HepG2 (cell line): ENCODE results near the gene KSR1. TPM values are rescaled to one million over a fixed set of nuclear protein-coding genes. Genes with fewer than 3 reads are reported as not detected.

ENCODE experiments used
- ARHGAP35 ChIP-seq: sonication (generic); formaldehyde crosslinking; IDR thresholded peaks from 2 replicates; pipeline ENCODE4 v1.9.0; 2022; ENCODE audit warnings: mild to moderate bottlenecking, inconsistent platforms, moderate library complexity, missing genetic modification reagents, borderline replicate concordance
- BRCA1 ChIP-seq: sonication (generic); formaldehyde crosslinking; IDR thresholded peaks from 2 replicates; pipeline ENCODE4 v1.4.0; 2020; ENCODE audit warnings: missing genetic modification reagents
- FOXK1 ChIP-seq: sonication (generic); formaldehyde crosslinking; IDR thresholded peaks from 2 replicates; pipeline ENCODE4 v1.4.0; 2020; ENCODE audit warnings: low read depth, missing genetic modification reagents, borderline replicate concordance
- FOXK2 ChIP-seq: fragments of 450-650 bp; IDR thresholded peaks from 2 replicates; pipeline ENCODE4 v1.6.1; 2016
- REST ChIP-seq, 2 experiments: IDR thresholded peaks; 2 replicates each; pipeline ENCODE4 v1.6.1; 2011 to 2012; ENCODE audit warnings: low read length in 2 of 2, borderline replicate concordance in 1 of 2, low read depth in 1 of 2, mild to moderate bottlenecking in 1 of 2, moderate library complexity in 1 of 2
- YY1 ChIP-seq: IDR thresholded peaks from 2 replicates; pipeline ENCODE4 v1.6.1; 2011; ENCODE audit warnings: low read length, low read depth, moderate library complexity, mild to moderate bottlenecking; ENCODE audit not compliant: insufficient read depth, insufficient replicate concordance
- ZKSCAN5 ChIP-seq: sonication (generic); formaldehyde crosslinking; IDR thresholded peaks from 2 replicates; pipeline ENCODE4 v1.5.1; 2020; ENCODE audit warnings: mild to moderate bottlenecking, missing genetic modification reagents
- ZNF263 ChIP-seq: sonication (generic); formaldehyde crosslinking; IDR thresholded peaks from 2 replicates; pipeline ENCODE4 v1.4.0; 2020; ENCODE audit warnings: missing genetic modification reagents
- ZNF275 ChIP-seq: sonication (generic); formaldehyde crosslinking; IDR thresholded peaks from 2 replicates; pipeline ENCODE4 v1.8.0; 2022; ENCODE audit warnings: missing genetic modification reagents, mild to moderate bottlenecking, inconsistent platforms, borderline replicate concordance
- ZNF30 ChIP-seq: sonication (generic); formaldehyde crosslinking; IDR thresholded peaks from 2 replicates; pipeline ENCODE4 v1.5.0; 2020; ENCODE audit warnings: mild to moderate bottlenecking, missing genetic modification reagents
- ZNF567 ChIP-seq: sonication (generic); formaldehyde crosslinking; IDR thresholded peaks from 2 replicates; pipeline ENCODE4 v1.8.1; 2023; ENCODE audit warnings: mild to moderate bottlenecking, missing genetic modification reagents, borderline replicate concordance
- ZNF646 ChIP-seq: sonication (generic); formaldehyde crosslinking; IDR thresholded peaks from 2 replicates; pipeline ENCODE4 v1.9.0; 2021; ENCODE audit warnings: mild to moderate bottlenecking, missing genetic modification reagents
- ZNF839 ChIP-seq: sonication (generic); formaldehyde crosslinking; IDR thresholded peaks from 2 replicates; pipeline ENCODE4 v1.4.0; 2020; ENCODE audit warnings: missing genetic modification reagents, mild to moderate bottlenecking, borderline replicate concordance
- ZSCAN22 ChIP-seq: sonication (generic); formaldehyde crosslinking; IDR thresholded peaks from 2 replicates; pipeline ENCODE4 v1.4.0; 2020; ENCODE audit warnings: mild to moderate bottlenecking, missing genetic modification reagents
- polyA plus RNA-seq, 8 experiments: library from polyadenylated mRNA; depleted of rRNA in 3 of 8; stranded (reverse) in 7 of 8; unstranded in 1 of 8; fragments of >200 nt; fragmentation: Illumina TruSeq in 4 of 8; extraction: Trizol in 4 of 8; gene quantifications; 2 replicates each; pipeline versions ENCODE4 v1.2.1 to v1.2.3, GENCODE V29; 2011 to 2016; ENCODE audit warnings: low read depth in 4 of 8, missing spikeins in 1 of 8, mixed read lengths in 1 of 8; ENCODE audit not compliant: insufficient read depth in 1 of 8
- total RNA-seq, 5 experiments: library from RNA; depleted of rRNA; stranded (reverse); fragments of >200 nt; fragmentation: Illumina TruSeq; extraction: Trizol; gene quantifications; 2 replicates each; pipeline ENCODE4 v1.2.3, GENCODE V29; 2016; ENCODE audit warnings: low read depth in 1 of 5

KSR1 gene
- total and polyA plus RNA-seq, 2 of the 13 experiments (the other 11 are each of a cell fraction or from before 2014, with no cell fraction given): 10.1 to 16.6 TPM

- TF ChIP-seq ZNF646 (CRISPR knock-in tag) (no peak), ZNF839 (no peak), BRCA1 (CRISPR knock-in tag) (no peak), ZNF30 (CRISPR knock-in tag) (no peak), ZSCAN22 (CRISPR knock-in tag) (no peak), FOXK2 (no peak), REST (IDR thresholded peaks at IDR 0.05; ENCODE audit: borderline replicate concordance in 1 of 2, low read depth in 1 of 2, low read length in 2 of 2) (no peak), ZNF263 (CRISPR knock-in tag) (0 out of 2 replicates have a peak, but pooled peaks have one; percentile 7), ZNF275 (no peak), ARHGAP35 (CRISPR knock-in tag) (no peak), ZNF567 (no peak), YY1 (no peak), FOXK1 (CRISPR knock-in tag) (no peak), ZKSCAN5 (no peak)
These were observed 64.4 kb downstream of the KSR1 start (continued) for GRCh38 chr17:27520491-27521185.
